Measurements from ENCODE around the gene KCNQ1. TPM values are rescaled to one million over a fixed set of nuclear protein-coding genes. Genes with fewer than 3 reads are reported as not detected.

KCNQ1 gene
- total RNA-seq, 1 donor from 2014 or later, result 2.6 TPM

DNA sequence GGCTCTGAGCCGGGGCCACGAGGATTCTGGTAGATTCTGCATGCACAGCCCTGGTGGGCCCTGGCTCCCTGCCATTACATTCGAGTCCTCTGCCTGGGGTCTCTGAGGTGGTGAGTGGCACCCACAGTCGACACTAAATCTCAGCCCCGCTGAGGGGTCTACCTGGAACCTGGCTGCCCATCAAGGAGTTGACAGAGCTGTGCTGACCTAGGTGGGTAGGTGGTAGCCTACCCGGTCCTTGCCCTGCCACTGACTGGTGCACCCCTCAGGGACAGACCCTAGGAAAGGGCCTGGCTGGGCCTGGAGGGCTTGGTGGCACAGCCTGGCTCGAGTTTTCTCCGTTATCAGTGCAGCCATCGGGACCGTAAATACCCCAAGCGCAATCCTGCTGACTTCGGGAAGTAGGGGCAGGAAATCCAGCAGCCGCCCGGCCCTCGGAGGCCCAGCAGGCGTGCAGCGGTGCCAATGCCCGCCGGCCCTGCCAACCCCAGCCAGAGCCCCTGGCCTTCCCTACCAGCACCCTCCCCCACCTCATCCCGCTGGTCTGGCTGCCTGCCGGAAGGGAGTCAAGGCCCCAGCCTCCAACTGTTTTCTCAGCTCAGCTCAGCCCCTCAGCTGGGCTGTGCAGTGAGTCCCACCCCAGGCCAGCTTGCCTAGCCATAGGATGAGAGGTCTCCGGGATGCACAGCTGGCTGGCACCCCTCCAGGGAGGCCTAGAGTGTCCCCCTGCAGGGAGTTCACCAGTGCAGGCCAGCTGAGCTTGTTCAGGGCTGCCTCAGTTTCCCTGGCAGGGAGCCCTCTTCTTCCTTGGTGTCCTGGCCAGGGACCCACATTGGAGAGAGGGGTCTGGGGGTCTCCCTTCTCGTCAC lies 335.4 kb downstream of the KCNQ1 start:
- no peak overlapping the region for H3K4me3 ChIP-seq (ENCODE audit: low read length in 3 of 3)
- no peak overlapping the region for H3K27ac ChIP-seq (ENCODE audit: low read depth, low read length)
- no peak overlapping the region for H3K9ac ChIP-seq (ENCODE audit: low read depth in 1 of 3, low read length in 3 of 3)
- no peaks in the 10 kb centered on the region for H3K9me3 ChIP-seq (ENCODE audit: control insufficient read depth in 3 of 3, low read length in 3 of 3)
- H3K4me1 ChIP-seq (ENCODE audit: control insufficient read depth in 3 of 3, insufficient read depth in 3 of 3, low read length in 3 of 3), result peaks cover 22 to 30% (median 24%) of the 10 kb centered on the region in 3 donors
- H3K27me3 ChIP-seq (ENCODE audit: control insufficient read depth in 3 of 3, insufficient read depth in 3 of 3, low read length in 3 of 3), result no peaks in the 10 kb centered on the region
- H3K36me3 ChIP-seq (ENCODE audit: control insufficient read depth in 3 of 3, insufficient read depth in 3 of 3, low read length in 3 of 3), result no peaks in the 10 kb centered on the region

DNA sequence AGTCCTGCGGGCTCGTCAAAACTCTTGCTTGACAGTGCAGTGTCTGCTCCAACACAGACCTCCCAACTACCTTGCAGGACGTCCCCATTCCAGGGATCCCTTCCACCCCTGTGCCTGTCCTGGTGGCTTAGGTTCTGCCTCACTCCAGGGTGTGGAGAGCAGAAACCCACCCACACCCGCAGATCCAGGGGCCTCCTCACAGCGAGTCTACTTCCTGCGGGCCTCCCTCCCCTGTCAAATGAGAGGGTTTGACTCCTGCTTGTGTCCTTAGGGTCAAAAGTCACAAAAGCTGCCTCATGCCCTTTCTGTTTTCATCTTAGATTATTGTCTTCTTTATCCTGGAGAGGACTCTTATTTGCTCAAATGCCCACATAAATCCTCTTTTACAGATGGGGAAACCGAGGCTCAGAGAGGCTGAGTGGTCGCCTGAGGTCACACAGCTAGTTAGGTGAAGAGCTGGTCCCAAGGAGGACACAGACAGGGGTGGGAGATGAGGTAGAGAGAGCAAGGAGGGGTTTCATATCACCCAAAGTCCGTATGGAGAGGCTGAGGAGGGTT lies 336.1 kb downstream of the KCNQ1 start:
- Histone ChIP-seq H3K36me3 (ENCODE audit: control insufficient read depth in 3 of 3, insufficient read depth in 3 of 3, low read length in 3 of 3) (no peaks in the 10 kb centered on the region), H3K27ac (ENCODE audit: low read depth, low read length) (no peak overlapping the region), H3K9ac (ENCODE audit: low read depth in 1 of 3, low read length in 3 of 3) (no peak overlapping the region), H3K9me3 (ENCODE audit: control insufficient read depth in 3 of 3, low read length in 3 of 3) (no peaks in the 10 kb centered on the region), H3K4me1 (ENCODE audit: control insufficient read depth in 3 of 3, insufficient read depth in 3 of 3, low read length in 3 of 3) (peaks cover 22 to 30% (median 24%) of the 10 kb centered on the region in 3 donors), H3K27me3 (ENCODE audit: control insufficient read depth in 3 of 3, insufficient read depth in 3 of 3, low read length in 3 of 3) (no peaks in the 10 kb centered on the region), H3K4me3 (ENCODE audit: low read length in 3 of 3) (no peak overlapping the region)

DNA sequence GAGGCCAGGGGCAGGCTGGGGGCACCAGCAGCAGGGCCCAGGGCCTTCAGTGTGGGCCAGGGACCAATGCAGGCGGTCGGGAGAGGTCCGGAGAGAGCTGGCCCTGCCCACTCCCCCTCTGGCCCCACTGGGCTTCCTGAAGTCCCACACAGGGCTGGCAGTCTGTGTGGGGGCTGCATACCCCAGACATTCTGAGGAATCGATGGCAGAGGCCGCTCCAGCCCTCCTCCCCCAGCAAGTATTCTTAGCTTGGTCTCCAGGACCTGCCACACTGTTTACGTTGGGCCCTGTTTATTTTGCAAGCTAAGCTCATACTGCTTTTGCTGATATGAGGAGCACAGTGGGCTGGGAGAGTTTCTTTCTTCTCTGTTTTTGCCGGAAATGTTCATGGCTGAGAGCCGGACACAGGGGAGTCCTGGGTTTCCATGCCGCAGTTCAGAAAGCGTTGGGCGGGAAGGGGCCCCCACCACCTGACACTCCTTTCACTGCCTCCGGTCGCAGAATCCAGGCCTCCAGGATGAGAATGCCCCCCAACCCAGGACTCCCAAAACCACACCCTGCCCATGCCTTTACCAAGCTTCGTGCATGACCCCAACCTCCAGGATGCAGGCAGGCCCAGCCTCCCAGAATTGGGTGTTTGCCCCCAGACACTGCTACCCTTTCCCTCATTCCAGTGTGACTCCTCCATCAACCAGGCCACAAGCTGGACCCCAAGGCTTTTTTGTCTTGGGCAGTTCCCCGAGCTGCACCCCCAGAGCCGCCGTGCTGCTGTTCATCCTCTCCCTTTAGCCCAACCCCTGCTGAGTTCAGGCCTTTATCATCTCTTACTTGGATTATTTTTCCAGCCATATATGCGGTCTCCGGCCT lies 336.8 kb downstream of the KCNQ1 start:
- Histone ChIP-seq H3K4me3 (ENCODE audit: low read length in 3 of 3) (no peak overlapping the region), H3K4me1 (ENCODE audit: control insufficient read depth in 3 of 3, insufficient read depth in 3 of 3, low read length in 3 of 3) (peaks cover 22 to 30% (median 24%) of the 10 kb centered on the region in 3 donors), H3K27me3 (ENCODE audit: control insufficient read depth in 3 of 3, insufficient read depth in 3 of 3, low read length in 3 of 3) (no peaks in the 10 kb centered on the region), H3K27ac (ENCODE audit: low read depth, low read length) (no peak overlapping the region), H3K9me3 (ENCODE audit: control insufficient read depth in 3 of 3, low read length in 3 of 3) (no peaks in the 10 kb centered on the region), H3K36me3 (ENCODE audit: control insufficient read depth in 3 of 3, insufficient read depth in 3 of 3, low read length in 3 of 3) (no peaks in the 10 kb centered on the region), H3K9ac (ENCODE audit: low read depth in 1 of 3, low read length in 3 of 3) (no peak overlapping the region)

DNA sequence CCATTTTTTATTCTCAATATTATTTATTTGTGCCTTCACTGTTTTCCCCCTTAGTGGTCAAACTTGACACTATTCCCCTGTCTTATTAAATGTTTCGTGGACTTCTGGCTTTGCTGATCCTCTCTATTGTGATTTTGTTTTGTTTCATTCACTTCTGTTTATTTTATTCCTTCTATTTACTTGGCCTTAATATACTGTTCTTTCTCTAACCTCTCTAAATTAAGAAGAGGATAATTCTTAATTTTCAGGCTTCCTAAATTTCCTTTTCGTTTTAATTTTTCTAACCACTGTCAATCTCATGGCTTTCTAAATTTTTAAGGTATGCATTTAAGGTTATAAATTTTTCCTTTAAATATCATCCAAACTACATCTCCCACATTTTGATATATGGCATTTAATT lies 338.0 kb downstream of the KCNQ1 start:
- H3K4me1 ChIP-seq (ENCODE audit: control insufficient read depth in 3 of 3, insufficient read depth in 3 of 3, low read length in 3 of 3), result peaks cover 22 to 30% (median 24%) of the 10 kb centered on the region in 3 donors
- H3K9me3 ChIP-seq (ENCODE audit: control insufficient read depth in 3 of 3, low read length in 3 of 3), result no peaks in the 10 kb centered on the region
- no peak overlapping the region for H3K27ac ChIP-seq (ENCODE audit: low read depth, low read length)
- H3K27me3 ChIP-seq (ENCODE audit: control insufficient read depth in 3 of 3, insufficient read depth in 3 of 3, low read length in 3 of 3), result no peaks in the 10 kb centered on the region
- H3K9ac ChIP-seq (ENCODE audit: low read depth in 1 of 3, low read length in 3 of 3), result no peak overlapping the region
- no peak overlapping the region for H3K4me3 ChIP-seq (ENCODE audit: low read length in 3 of 3)
- no peaks in the 10 kb centered on the region for H3K36me3 ChIP-seq (ENCODE audit: control insufficient read depth in 3 of 3, insufficient read depth in 3 of 3, low read length in 3 of 3)

DNA sequence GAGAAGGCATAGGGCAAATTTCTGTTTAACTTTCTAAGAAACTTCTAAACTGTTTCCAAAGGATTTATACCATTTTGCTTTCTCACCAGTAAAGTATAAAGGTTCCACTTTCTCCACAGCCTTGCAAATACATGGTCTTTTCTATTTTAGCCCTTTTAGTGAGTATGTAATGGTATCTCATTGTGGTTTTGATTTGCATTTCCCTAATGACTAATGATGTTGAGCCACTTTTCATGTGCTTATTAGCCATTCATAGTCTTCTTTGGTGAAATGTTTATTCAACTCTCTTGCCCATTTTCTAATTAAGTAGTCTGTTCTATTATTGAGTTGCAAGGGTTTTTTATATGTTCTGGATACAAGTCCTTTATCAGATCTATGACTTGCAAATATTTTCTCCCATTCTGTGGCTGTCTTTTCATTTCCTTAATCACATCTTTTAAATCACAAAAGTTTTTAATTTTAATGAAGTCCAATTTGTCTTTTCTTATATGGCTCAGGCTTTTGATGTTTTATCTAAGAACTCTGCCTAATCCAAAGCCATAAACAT lies 338.8 kb downstream of the KCNQ1 start:
- Histone ChIP-seq H3K27me3 (ENCODE audit: control insufficient read depth in 3 of 3, insufficient read depth in 3 of 3, low read length in 3 of 3) (no peaks in the 10 kb centered on the region), H3K9me3 (ENCODE audit: control insufficient read depth in 3 of 3, low read length in 3 of 3) (no peaks in the 10 kb centered on the region), H3K27ac (ENCODE audit: low read depth, low read length) (no peak overlapping the region), H3K36me3 (ENCODE audit: control insufficient read depth in 3 of 3, insufficient read depth in 3 of 3, low read length in 3 of 3) (no peaks in the 10 kb centered on the region), H3K4me1 (ENCODE audit: control insufficient read depth in 3 of 3, insufficient read depth in 3 of 3, low read length in 3 of 3) (peaks cover 18 to 22% (median 18%) of the 10 kb centered on the region in 3 donors), H3K4me3 (ENCODE audit: low read length in 3 of 3) (no peak overlapping the region), H3K9ac (ENCODE audit: low read depth in 1 of 3, low read length in 3 of 3) (no peak overlapping the region)

DNA sequence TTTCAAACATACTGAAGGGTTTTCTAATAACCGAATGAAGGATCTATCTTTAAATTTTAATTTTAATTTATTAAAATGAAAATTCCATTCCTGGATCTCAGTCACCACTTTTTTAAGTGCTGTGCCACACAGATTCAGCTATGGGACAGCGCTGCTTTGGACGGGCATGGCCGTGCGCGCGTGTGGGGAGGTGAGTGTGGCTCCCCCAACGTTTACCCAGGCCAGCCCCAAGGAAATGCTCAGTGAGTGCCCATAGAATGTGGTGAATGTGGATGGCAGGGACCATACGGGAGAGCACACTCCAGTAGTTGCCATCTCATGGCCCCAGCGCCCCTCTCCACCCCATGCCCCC lies 343.0 kb downstream of the KCNQ1 start:
- Histone ChIP-seq H3K4me1 (ENCODE audit: control insufficient read depth in 3 of 3, insufficient read depth in 3 of 3, low read length in 3 of 3) (peaks cover 0 to 8% (median 0%) of the 10 kb centered on the region in 3 donors), H3K27ac (ENCODE audit: low read depth, low read length) (no peak overlapping the region), H3K27me3 (ENCODE audit: control insufficient read depth in 3 of 3, insufficient read depth in 3 of 3, low read length in 3 of 3) (peaks cover 18 to 23% (median 21%) of the 10 kb centered on the region in 3 donors), H3K9ac (ENCODE audit: low read depth in 1 of 3, low read length in 3 of 3) (no peak overlapping the region), H3K9me3 (ENCODE audit: control insufficient read depth in 3 of 3, low read length in 3 of 3) (no peaks in the 10 kb centered on the region), H3K36me3 (ENCODE audit: control insufficient read depth in 3 of 3, insufficient read depth in 3 of 3, low read length in 3 of 3) (no peaks in the 10 kb centered on the region), H3K4me3 (ENCODE audit: low read length in 3 of 3) (no peak overlapping the region)

DNA sequence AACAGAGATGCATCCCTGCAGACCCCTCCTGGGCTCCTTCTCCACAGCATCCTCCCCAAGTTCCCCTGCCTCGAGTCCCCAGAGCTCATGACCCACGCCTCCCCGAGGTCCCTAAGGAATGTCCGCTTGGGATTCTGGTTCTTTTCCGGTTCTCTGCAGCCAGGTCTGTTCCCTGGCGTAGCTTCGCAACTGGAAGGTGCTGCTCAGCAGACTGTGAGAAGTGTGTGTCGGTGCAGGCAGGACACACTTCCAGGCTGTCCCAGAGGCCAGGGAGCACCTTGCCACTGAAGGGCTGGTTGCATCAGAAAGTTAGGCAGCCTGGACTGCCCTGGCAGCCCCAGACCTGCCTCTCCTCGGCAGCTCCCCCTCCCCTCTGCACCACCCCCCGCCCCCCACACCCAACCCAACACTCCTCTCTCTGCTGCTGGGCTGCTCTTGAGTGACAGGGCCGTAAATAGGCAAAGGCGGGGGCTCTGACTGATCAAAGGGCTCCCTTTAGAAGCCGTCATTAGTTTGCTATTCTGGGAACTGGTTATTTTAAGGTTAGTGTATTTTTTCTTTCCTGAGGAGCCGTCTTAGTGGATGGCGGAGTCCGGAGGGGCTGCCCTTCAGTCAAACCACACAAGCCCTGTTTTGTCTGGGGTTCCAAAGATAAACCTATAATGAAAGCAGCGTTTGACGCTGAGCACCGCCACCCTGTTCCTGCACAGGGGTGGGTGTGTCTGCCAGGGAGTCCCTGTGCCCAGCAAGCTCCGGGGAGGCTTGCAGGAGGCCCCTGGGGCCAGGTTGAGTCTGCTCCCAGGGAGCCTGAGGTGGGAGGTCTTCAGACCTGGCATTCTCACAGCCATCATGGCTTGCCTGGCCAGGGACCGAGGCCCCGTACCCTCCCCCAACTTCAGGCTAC lies 343.6 kb downstream of the KCNQ1 start:
- H3K27me3 ChIP-seq (ENCODE audit: control insufficient read depth in 3 of 3, insufficient read depth in 3 of 3, low read length in 3 of 3), result peaks cover 18 to 23% (median 21%) of the 10 kb centered on the region in 3 donors

DNA sequence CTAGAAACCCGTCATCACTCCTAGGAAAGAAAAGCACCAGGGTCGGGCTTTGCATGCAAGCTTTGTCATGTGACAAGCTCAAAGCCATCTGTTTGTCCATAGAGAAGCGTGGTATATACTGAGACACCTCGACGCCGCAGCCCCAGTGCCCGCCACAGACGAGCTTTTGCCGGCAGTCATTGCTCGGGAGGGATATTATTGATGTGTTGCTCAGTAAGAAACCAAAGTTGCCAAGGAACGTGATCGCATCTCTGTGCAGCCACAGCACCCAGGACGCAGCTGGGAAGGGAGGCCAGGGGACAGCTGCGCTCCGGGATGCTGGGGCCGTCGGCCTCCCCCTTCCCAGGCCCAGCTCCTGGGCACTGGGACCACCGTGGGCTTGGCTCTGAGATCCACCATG lies 344.5 kb downstream of the KCNQ1 start:
- H3K27me3 ChIP-seq (ENCODE audit: control insufficient read depth in 3 of 3, insufficient read depth in 3 of 3, low read length in 3 of 3), result peaks cover 19 to 28% (median 21%) of the 10 kb centered on the region in 3 donors
- peaks cover 0 to 8% (median 0%) of the 10 kb centered on the region in 3 donors for H3K4me1 ChIP-seq (ENCODE audit: control insufficient read depth in 3 of 3, insufficient read depth in 3 of 3, low read length in 3 of 3)
- H3K27ac ChIP-seq (ENCODE audit: low read depth, low read length), result no peak overlapping the region
- H3K9ac ChIP-seq (ENCODE audit: low read depth in 1 of 3, low read length in 3 of 3), result no peak overlapping the region
- no peaks in the 10 kb centered on the region for H3K36me3 ChIP-seq (ENCODE audit: control insufficient read depth in 3 of 3, insufficient read depth in 3 of 3, low read length in 3 of 3)
- no peaks in the 10 kb centered on the region for H3K9me3 ChIP-seq (ENCODE audit: control insufficient read depth in 3 of 3, low read length in 3 of 3)
- H3K4me3 ChIP-seq (ENCODE audit: low read length in 3 of 3), result no peak overlapping the region

More for the DNA sequence above, 343.6 kb downstream of the KCNQ1 start:
- Histone ChIP-seq H3K9ac (ENCODE audit: low read depth in 1 of 3, low read length in 3 of 3) (no peak overlapping the region), H3K36me3 (ENCODE audit: control insufficient read depth in 3 of 3, insufficient read depth in 3 of 3, low read length in 3 of 3) (no peaks in the 10 kb centered on the region), H3K4me1 (ENCODE audit: control insufficient read depth in 3 of 3, insufficient read depth in 3 of 3, low read length in 3 of 3) (peaks cover 0 to 8% (median 0%) of the 10 kb centered on the region in 3 donors), H3K9me3 (ENCODE audit: control insufficient read depth in 3 of 3, low read length in 3 of 3) (no peaks in the 10 kb centered on the region), H3K4me3 (ENCODE audit: low read length in 3 of 3) (no peak overlapping the region), H3K27ac (ENCODE audit: low read depth, low read length) (no peak overlapping the region)

Data from skeletal muscle tissue (tissue), 4 donors.